K562 (cell line): ENCODE results near the gene FMNL2. TPM values are rescaled to one million over a fixed set of nuclear protein-coding genes. Genes with fewer than 3 reads are reported as not detected.

Experiments used
- ATAC-seq: fragments of 200-7000 bp; cut with Tn5 transposase; 3 replicates; pipeline ENCODE4 v1.9.1; 2020; ENCODE audit warnings: moderate library complexity
- BruUV-seq: library from RNA; stranded (reverse); fragments of 400-500 nt; replicated peaks from 2 replicates; lab custom pipeline; 2021; lab: Mats Ljungman, UMichigan
- CTCF ChIA-PET: fragments of 300-600 bp; formaldehyde crosslinking; extraction: SDS; loops from one replicate; lab custom pipeline; 2021; ENCODE audit warnings: low intra/inter-chr PET ratio; lab: Yijun Ruan, JAX
- POLR2A ChIA-PET: fragments of 300-600, 350-650 bp; sonication (Branson Sonifier 250); formaldehyde crosslinking; extraction: SDS; loops from one replicate; lab custom pipeline; 2021; ENCODE audit warnings: antibody characterized with exemption, inconsistent platforms; lab: Yijun Ruan, JAX
- DNase-seq, 4 experiments: peaks; one replicate each; pipeline versions ENCODE4 v3.0.0 to v3.0.0-alpha.2; 2011 to 2018; ENCODE audit warnings: low spot score in 3 of 4, mixed read lengths in 3 of 4; ENCODE audit errors: extremely low read depth in 1 of 4
- FAIRE-seq: peaks from 2 replicates; lab custom pipeline; 2011; peaks lifted over from hg19 to GRCh38; lab: Jason Lieb, UNC
- H2AFZ ChIP-seq: 2 replicates; pipeline ENCODE4 v1.6.0; 2011; ENCODE audit warnings: low read depth, low read length, control low read depth, inconsistent platforms
- H3K27ac ChIP-seq: fragments of 200-600 bp; 3 replicates; pipeline ENCODE4 v1.8.0; 2011; ENCODE audit warnings: low read depth, mild to moderate bottlenecking, control low read depth, inconsistent platforms, low read length, moderate library complexity, mixed read lengths; ENCODE audit errors: extremely low read depth
- H3K27me3 ChIP-seq, 2 experiments: fragments of 300-600 bp in 1 of 2; 2 replicates in 1 of 2; 3 replicates in 1 of 2; pipeline versions ENCODE4 v1.6.0 to v1.8.0; 2011; ENCODE audit warnings: inconsistent platforms in 2 of 2, low read length in 2 of 2, mild to moderate bottlenecking in 1 of 2, mixed read lengths in 1 of 2, moderate library complexity in 1 of 2; ENCODE audit not compliant: control insufficient read depth in 2 of 2, insufficient read depth in 2 of 2
- H3K36me3 ChIP-seq: fragments of 300-600 bp; 3 replicates; pipeline ENCODE4 v1.8.0; 2011; ENCODE audit warnings: mild to moderate bottlenecking, low read length, inconsistent platforms; ENCODE audit not compliant: control insufficient read depth, insufficient read depth
- H3K4me1 ChIP-seq, 2 experiments: fragments of 200-600 bp in 1 of 2; replicated peaks in 1 of 2; 2 replicates in 1 of 2; 3 replicates in 1 of 2; pipeline versions ENCODE4 v1.5.1 to v1.8.0; 2011; ENCODE audit warnings: inconsistent platforms in 2 of 2, low read length in 2 of 2, mild to moderate bottlenecking in 1 of 2, mixed read lengths in 1 of 2, moderate library complexity in 1 of 2; ENCODE audit not compliant: control insufficient read depth in 2 of 2, insufficient read depth in 2 of 2
- H3K4me2 ChIP-seq: 2 replicates; pipeline ENCODE4 v1.6.1; 2011; ENCODE audit warnings: low read length, control low read depth, inconsistent platforms, mixed read lengths; ENCODE audit not compliant: insufficient read depth
- H3K4me3 ChIP-seq: fragments of 200-600 bp; sonication (generic), shearing (Covaris generic); 2 replicates; pipeline ENCODE4 v1.5.1; 2016; ENCODE audit warnings: control low read depth, inconsistent platforms
- H3K79me2 ChIP-seq: fragments of 200-600 bp; 3 replicates; pipeline ENCODE4 v1.8.0; 2011; ENCODE audit warnings: low read length, inconsistent platforms; ENCODE audit not compliant: control insufficient read depth, insufficient read depth
- H3K9ac ChIP-seq, 2 experiments: 2 replicates each; pipeline versions ENCODE4 v1.6.0 to v1.6.1; 2011; ENCODE audit warnings: low read depth in 2 of 2, low read length in 2 of 2, control low read depth in 1 of 2, inconsistent platforms in 1 of 2, mild to moderate bottlenecking in 1 of 2, mixed read lengths in 1 of 2; ENCODE audit not compliant: insufficient read depth in 1 of 2
- H3K9me1 ChIP-seq: one replicate; pipeline ENCODE4 v1.6.0; 2011; ENCODE audit warnings: inconsistent platforms, mild to moderate bottlenecking, low read length, moderate library complexity; ENCODE audit not compliant: control insufficient read depth, insufficient read depth
- H3K9me3 ChIP-seq: replicated peaks from 2 replicates; pipeline ENCODE4 v1.5.1; 2011; ENCODE audit warnings: low read depth, low read length, inconsistent platforms; ENCODE audit not compliant: control insufficient read depth, insufficient read depth
- H4K20me1 ChIP-seq: replicated peaks from 2 replicates; pipeline ENCODE4 v1.6.1; 2011; ENCODE audit warnings: low read length, inconsistent platforms, mixed read lengths; ENCODE audit not compliant: control insufficient read depth, insufficient read depth
- ARNT ChIP-seq, 2 experiments: fragments of 450-650 bp; IDR thresholded peaks; 2 replicates each; pipeline ENCODE4 v1.6.1; 2016; ENCODE audit warnings: mild to moderate bottlenecking in 1 of 2
- LCOR ChIP-seq: sonication (generic); formaldehyde crosslinking; IDR thresholded peaks from 2 replicates; pipeline ENCODE4 v1.8.0; 2022; ENCODE audit warnings: mild to moderate bottlenecking, missing genetic modification reagents
- MED1 ChIP-seq: sonication (generic); formaldehyde crosslinking; IDR thresholded peaks from 2 replicates; pipeline ENCODE4 v1.8.1; 2023; ENCODE audit warnings: missing genetic modification reagents, borderline replicate concordance
- YBX1 ChIP-seq: fragments of 450-650 bp; IDR thresholded peaks from 2 replicates; pipeline ENCODE4 v1.7.1; 2016; ENCODE audit warnings: mild to moderate bottlenecking
- ZNF146 ChIP-seq: IDR thresholded peaks from one replicate; pipeline ENCODE4 v1.6.1; 2018; ENCODE audit warnings: missing compliant biosample characterization; ENCODE audit not compliant: unreplicated experiment
- ZNF436 ChIP-seq: fragments of 250-450, 450-650 bp; sonication (Bioruptor Pico); formaldehyde crosslinking; IDR thresholded peaks from 2 replicates; pipeline ENCODE4 v1.7.0; 2020; ENCODE audit warnings: mild to moderate bottlenecking
- WGBS: fragments of 100-300 bp; shearing (Covaris generic); methylation state at CpG from one replicate; pipeline ENCODE4 v1.1.6; 2016; ENCODE audit warnings: low coverage, mixed read lengths; ENCODE audit not compliant: insufficient coverage; ENCODE audit errors: missing lambda C conversion rate; 5-methylcytosine and 5-hydroxymethylcytosine counted together
- in situ Hi-C: fragments of 300-500 bp; cut with MboI; formaldehyde crosslinking; loops from 4 replicates; pipeline ENCODE4 v1.15.0; 2018; ENCODE audit warnings: inconsistent platforms, mixed read lengths
- intact Hi-C: fragments of 100-400 bp; cut with micrococcal nuclease; formaldehyde crosslinking; loops from 2 replicates; pipeline ENCODE4 v1.14.2; 2022
- polyA plus RNA-seq, 8 experiments: library from polyadenylated mRNA; depleted of rRNA in 4 of 8; stranded (reverse) in 5 of 8; unstranded in 3 of 8; fragments of >200 nt; fragmentation: Nextera tagmentation in 2 of 8; fragmentation: Illumina TruSeq in 1 of 8; extraction: Ambion mirVana in 2 of 8; extraction: Trizol in 1 of 8; gene quantifications; 2 replicates each; pipeline versions ENCODE4 v1.2.1 to v1.2.3, GENCODE V29; 2011 to 2014; ENCODE audit warnings: inconsistent platforms in 1 of 8, missing spikeins in 1 of 8
- total RNA-seq, 7 experiments: library from RNA; depleted of rRNA in 6 of 7; stranded (reverse); fragments of >200 nt in 6 of 7; fragmentation: Illumina TruSeq in 2 of 7; extraction: Trizol in 2 of 7; gene quantifications; 2 replicates each; pipeline versions ENCODE4 v1.2.1 to v1.2.3, GENCODE V29; 2011 to 2021; ENCODE audit warnings: low replicate concordance in 1 of 7
- TF ChIP-seq, protein P1 (sequence below): sonication (generic); formaldehyde crosslinking; IDR thresholded peaks from 2 replicates; pipeline ENCODE4 v1.8.1; 2023; ENCODE audit warnings: mild to moderate bottlenecking, missing genetic modification reagents
- TF ChIP-seq, protein P2 (sequence below): fragments of 450-650 bp; IDR thresholded peaks from 2 replicates; pipeline ENCODE4 v1.6.1; 2014; ENCODE audit warnings: low read depth, mild to moderate bottlenecking, moderate library complexity, borderline replicate concordance
- TF ChIP-seq, protein P3 (sequence below), 2 experiments: fragments of 450-650 bp; formaldehyde crosslinking in 1 of 2; IDR thresholded peaks; 2 replicates each; pipeline versions ENCODE4 v1.4.0 to v1.6.1; 2014 to 2020; ENCODE audit warnings: mild to moderate bottlenecking in 2 of 2, borderline replicate concordance in 1 of 2, low read depth in 1 of 2

Gene FMNL2
- total and polyA plus RNA-seq, 9 of the 15 experiments (the other 6 are each of a cell fraction or from before 2014, with no cell fraction given): 0.15 to 0.49 (median 0.24) TPM; not detected in 1

DNA sequence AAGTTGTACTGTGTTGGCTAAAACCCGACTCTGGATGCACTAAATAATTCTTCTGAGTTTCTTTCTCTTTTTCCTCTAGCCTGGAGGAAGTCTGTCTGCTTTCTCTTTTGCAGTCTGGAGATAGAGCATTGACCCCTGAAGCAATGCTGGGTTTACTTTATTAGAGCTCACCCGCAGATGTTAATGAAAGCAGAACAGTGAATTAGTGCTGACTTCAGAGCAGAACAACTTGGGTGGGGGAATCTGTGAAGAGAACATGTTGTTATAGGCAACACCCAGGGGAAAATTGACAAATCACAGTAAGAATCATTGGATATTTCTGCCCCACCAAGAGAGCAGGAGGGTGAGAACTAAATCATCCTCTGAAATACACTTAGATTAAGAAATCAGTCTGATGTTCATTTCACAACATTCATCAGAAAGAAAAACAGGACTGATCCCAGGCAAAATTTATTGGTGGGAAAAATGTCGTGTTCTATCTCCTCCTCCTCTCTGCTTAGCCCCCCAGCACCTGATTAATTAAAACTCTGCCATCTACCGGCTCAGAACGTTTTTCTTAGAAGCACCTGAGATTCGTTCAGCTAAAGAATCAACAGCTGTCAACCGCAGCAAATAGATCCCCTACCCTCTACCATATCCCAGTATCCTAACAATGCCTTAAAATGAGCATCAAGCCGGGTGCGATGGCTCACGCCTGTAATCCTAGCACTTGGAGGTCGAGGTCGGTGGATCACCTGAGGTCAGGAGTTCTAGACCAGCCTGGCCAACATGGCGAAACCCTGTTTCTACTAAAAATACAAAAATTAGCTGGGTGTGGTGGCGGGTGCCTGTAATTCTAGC is 165.1 kb downstream of the FMNL2 start:
- Histone ChIP-seq H3K9me3 (no peaks in the 10 kb centered on the region), H3K9me1 (no peaks in the 10 kb centered on the region), H3K27me3 (peaks cover 6 to 7% of the 10 kb centered on the region in 2 experiments; a peak in 3 of 5 replicates), H3K4me1 (peaks cover 0 to 4% of the 10 kb centered on the region in 2 experiments; a peak in 1 of 5 replicates), H4K20me1 (no peaks in the 10 kb centered on the region), H3K4me3 (no peak overlapping the region), H2AFZ (no peak overlapping the region), H3K27ac (no peak overlapping the region), H3K36me3 (no peaks in the 10 kb centered on the region), H3K79me2 (no peaks in the 10 kb centered on the region), H3K4me2 (no peak overlapping the region), H3K9ac (no peak overlapping the region)
- POLR2A ChIA-PET: interaction anchor here (0.7 kb wide), 1 partner anchor 18 kb away, joined by 3 read pairs; no protein-coding TSS in a partner anchor
- no TSS peak for BruUV-seq
- under 1% methylated on average over 14 of the region's 14 CpGs for WGBS
- DNase-seq (no peak), ATAC-seq (no peak), FAIRE-seq (no peak)
- intact Hi-C loops: no loop called here
- CTCF ChIA-PET: no interaction called here
- in situ Hi-C loops: no loop called here
- TF ChIP-seq LCOR (CRISPR knock-in tag) (no peak), ARNT (IDR thresholded peaks at IDR 0.05) (no peak), YBX1 (no peak), MED1 (no peak), ZNF146 (CRISPR knock-in tag) (no peak), ZNF436 (CRISPR knock-in tag) (no peak)
- TF ChIP-seq, protein P1, sequence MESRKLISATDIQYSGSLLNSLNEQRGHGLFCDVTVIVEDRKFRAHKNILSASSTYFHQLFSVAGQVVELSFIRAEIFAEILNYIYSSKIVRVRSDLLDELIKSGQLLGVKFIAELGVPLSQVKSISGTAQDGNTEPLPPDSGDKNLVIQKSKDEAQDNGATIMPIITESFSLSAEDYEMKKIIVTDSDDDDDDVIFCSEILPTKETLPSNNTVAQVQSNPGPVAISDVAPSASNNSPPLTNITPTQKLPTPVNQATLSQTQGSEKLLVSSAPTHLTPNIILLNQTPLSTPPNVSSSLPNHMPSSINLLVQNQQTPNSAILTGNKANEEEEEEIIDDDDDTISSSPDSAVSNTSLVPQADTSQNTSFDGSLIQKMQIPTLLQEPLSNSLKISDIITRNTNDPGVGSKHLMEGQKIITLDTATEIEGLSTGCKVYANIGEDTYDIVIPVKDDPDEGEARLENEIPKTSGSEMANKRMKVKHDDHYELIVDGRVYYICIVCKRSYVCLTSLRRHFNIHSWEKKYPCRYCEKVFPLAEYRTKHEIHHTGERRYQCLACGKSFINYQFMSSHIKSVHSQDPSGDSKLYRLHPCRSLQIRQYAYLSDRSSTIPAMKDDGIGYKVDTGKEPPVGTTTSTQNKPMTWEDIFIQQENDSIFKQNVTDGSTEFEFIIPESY (CRISPR knock-in tag): no peak
- TF ChIP-seq, protein P2, sequence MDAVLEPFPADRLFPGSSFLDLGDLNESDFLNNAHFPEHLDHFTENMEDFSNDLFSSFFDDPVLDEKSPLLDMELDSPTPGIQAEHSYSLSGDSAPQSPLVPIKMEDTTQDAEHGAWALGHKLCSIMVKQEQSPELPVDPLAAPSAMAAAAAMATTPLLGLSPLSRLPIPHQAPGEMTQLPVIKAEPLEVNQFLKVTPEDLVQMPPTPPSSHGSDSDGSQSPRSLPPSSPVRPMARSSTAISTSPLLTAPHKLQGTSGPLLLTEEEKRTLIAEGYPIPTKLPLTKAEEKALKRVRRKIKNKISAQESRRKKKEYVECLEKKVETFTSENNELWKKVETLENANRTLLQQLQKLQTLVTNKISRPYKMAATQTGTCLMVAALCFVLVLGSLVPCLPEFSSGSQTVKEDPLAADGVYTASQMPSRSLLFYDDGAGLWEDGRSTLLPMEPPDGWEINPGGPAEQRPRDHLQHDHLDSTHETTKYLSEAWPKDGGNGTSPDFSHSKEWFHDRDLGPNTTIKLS: no peak
- TF ChIP-seq, protein P3, sequence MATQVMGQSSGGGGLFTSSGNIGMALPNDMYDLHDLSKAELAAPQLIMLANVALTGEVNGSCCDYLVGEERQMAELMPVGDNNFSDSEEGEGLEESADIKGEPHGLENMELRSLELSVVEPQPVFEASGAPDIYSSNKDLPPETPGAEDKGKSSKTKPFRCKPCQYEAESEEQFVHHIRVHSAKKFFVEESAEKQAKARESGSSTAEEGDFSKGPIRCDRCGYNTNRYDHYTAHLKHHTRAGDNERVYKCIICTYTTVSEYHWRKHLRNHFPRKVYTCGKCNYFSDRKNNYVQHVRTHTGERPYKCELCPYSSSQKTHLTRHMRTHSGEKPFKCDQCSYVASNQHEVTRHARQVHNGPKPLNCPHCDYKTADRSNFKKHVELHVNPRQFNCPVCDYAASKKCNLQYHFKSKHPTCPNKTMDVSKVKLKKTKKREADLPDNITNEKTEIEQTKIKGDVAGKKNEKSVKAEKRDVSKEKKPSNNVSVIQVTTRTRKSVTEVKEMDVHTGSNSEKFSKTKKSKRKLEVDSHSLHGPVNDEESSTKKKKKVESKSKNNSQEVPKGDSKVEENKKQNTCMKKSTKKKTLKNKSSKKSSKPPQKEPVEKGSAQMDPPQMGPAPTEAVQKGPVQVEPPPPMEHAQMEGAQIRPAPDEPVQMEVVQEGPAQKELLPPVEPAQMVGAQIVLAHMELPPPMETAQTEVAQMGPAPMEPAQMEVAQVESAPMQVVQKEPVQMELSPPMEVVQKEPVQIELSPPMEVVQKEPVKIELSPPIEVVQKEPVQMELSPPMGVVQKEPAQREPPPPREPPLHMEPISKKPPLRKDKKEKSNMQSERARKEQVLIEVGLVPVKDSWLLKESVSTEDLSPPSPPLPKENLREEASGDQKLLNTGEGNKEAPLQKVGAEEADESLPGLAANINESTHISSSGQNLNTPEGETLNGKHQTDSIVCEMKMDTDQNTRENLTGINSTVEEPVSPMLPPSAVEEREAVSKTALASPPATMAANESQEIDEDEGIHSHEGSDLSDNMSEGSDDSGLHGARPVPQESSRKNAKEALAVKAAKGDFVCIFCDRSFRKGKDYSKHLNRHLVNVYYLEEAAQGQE (IDR thresholded peaks at IDR 0.05; ENCODE audit: borderline replicate concordance): no peak
- TF ChIP-seq, protein P3 (CRISPR knock-in tag; IDR thresholded peaks at IDR 0.05; ENCODE audit: low read depth): no peak
